Measurements from ENCODE around the gene NUBP2. TPM values are rescaled to one million over a fixed set of nuclear protein-coding genes. Genes with fewer than 3 reads are reported as not detected.
A peak's percentile ranks its signal among the peaks of the same experiment; 100 is the strongest.

The NUBP2 gene
- total RNA-seq, 1 experiment from 2014 or later, result 103 TPM

DNA sequence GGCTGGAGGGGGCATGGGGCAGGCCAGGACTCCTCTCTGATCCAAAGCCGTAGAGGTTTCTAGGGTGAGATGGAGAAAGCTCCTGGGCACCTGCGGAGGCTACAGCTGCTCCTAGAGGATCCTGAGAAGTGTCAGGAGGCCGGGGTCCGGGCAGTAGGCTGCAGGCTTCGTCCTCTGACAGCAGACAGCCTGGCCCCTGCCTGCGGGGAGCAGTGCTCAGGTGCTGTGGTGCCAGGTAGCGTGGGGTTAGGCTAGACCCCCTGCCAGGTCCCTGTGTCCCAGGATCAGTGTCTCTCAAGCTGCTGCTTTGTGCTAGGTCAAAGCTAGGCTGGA, 8.3 kb upstream of the NUBP2 start (continued):
- TF ChIP-seq, protein P1, sequence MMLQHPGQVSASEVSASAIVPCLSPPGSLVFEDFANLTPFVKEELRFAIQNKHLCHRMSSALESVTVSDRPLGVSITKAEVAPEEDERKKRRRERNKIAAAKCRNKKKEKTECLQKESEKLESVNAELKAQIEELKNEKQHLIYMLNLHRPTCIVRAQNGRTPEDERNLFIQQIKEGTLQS (IDR thresholded peaks at IDR 0.05), result no peak
- TF ChIP-seq ZNF274 (IDR thresholded peaks at IDR 0.05; ENCODE audit: low read depth, low read length) (no peak), EZH2phosphoT487 (IDR thresholded peaks at IDR 0.05; ENCODE audit: borderline replicate concordance) (no peak), POLR2AphosphoS5 (IDR thresholded peaks at IDR 0.05; ENCODE audit: low read depth, low read length) (no peak), CBX3 (IDR thresholded peaks at IDR 0.05; ENCODE audit: low read depth) (no peak)
- TF ChIP-seq, protein P2, sequence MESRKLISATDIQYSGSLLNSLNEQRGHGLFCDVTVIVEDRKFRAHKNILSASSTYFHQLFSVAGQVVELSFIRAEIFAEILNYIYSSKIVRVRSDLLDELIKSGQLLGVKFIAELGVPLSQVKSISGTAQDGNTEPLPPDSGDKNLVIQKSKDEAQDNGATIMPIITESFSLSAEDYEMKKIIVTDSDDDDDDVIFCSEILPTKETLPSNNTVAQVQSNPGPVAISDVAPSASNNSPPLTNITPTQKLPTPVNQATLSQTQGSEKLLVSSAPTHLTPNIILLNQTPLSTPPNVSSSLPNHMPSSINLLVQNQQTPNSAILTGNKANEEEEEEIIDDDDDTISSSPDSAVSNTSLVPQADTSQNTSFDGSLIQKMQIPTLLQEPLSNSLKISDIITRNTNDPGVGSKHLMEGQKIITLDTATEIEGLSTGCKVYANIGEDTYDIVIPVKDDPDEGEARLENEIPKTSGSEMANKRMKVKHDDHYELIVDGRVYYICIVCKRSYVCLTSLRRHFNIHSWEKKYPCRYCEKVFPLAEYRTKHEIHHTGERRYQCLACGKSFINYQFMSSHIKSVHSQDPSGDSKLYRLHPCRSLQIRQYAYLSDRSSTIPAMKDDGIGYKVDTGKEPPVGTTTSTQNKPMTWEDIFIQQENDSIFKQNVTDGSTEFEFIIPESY (IDR thresholded peaks at IDR 0.05; ENCODE audit: extremely low read depth, insufficient replicate concordance, low read length), result no peak

DNA sequence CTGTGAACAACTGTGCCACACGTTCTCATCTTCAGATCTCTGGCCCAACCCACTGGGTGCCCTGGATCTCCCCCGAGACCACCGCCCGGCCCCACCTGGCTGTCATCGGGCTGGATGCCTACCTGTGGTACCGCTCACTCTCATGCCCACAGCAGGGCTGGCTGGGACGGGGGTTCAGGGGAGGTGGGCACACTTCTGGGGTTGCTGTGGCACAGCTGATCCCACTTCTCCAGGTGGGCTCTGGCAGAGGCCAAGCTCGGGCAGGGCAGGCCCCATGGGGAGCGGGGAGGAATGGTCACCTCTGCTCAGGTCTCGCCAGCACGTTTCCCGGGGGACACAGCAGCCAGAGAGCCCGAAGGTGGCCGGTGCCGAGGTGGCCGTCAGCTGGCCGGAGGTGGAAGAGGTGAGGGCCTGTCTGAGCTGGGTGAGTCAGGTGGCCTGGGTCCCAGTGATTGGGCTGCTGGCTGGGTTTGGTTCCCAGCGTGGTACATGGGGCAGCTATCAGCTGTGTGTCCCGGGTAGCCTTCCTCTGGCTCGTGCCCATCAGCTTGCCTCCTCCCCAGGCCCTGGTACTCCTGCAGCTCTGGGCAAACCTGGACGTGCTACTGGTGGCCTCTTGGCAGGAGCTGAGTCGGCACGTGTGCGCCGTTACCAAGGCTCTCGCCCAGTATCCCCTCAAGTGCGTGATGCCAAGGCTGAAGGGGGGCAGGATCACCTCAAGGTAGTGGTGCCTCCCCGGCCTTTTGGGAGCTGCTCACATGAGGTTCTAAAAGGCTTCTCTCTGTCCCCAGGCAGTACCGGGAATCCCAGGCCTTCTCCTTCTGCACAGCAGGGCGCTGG, 7.5 kb upstream of the NUBP2 start:
- no peak for ATAC-seq
- no TSS peak for BruUV-seq (replicated peaks)
- Histone ChIP-seq H3K9me2 (ENCODE audit: insufficient read depth) (no peaks in the 10 kb centered on the region), H3K27ac (ENCODE audit: low read depth, low read length) (peak overlapping the region; percentile 95; the same call in 1 of the 2 replicates), H2AFZ (ENCODE audit: low read depth, low read length, poor library complexity, severe bottlenecking) (no peak overlapping the region), H3K4me3 (replicated peaks in 1 of 2; ENCODE audit: low read depth in 1 of 2, low read length in 2 of 2) (no peak overlapping the region), H3K79me2 (ENCODE audit: insufficient read depth, low read length) (peaks cover 48% of the 10 kb centered on the region), H3K27me3 (ENCODE audit: insufficient read depth, low read length) (no peaks in the 10 kb centered on the region), H3K4me1 (ENCODE audit: control insufficient read depth in 1 of 2, insufficient read depth in 2 of 2, low read length in 2 of 2) (peaks cover 6 to 17% of the 10 kb centered on the region in 2 experiments), H3K9ac (ENCODE audit: low read length) (no peak overlapping the region), H3K4me2 (ENCODE audit: low read length) (no peak overlapping the region), H4K20me1 (ENCODE audit: insufficient read depth) (no peaks in the 10 kb centered on the region; the same call in 1 of the 2 replicates), H3K9me3 (ENCODE audit: control insufficient read depth in 1 of 2, insufficient read depth in 1 of 2, low read depth in 1 of 2, low read length in 2 of 2) (no peaks in the 10 kb centered on the region), H3K36me3 (ENCODE audit: control insufficient read depth in 1 of 2, insufficient read depth in 2 of 2, low read length in 2 of 2) (peaks cover 0 to 8% of the 10 kb centered on the region in 2 experiments; a peak in 3 of 4 replicates)
- no peak for DNase-seq (ENCODE audit: low read depth, low spot score)
- ChIA-PET CTCF (interaction anchor here (1.3 to 1.7 kb wide), 2 partner anchors 7 to 69 kb away, joined by 3 to 9 read pairs; partner anchors contain the start of genes MAPK8IP3, NUBP2 and SPSB3), RAD21 (ENCODE audit: low non-redundant PET in 1 of 2, low total read pairs in 2 of 2, uncharacterized antibody in 2 of 2, unreplicated experiment in 2 of 2) (no interaction called here), POLR2A (no interaction called here)
- intact Hi-C loops (cut with micrococcal nuclease), result no loop called here
- no peak for TF ChIP-seq SP1 (IDR thresholded peaks at IDR 0.05; ENCODE audit: low read depth)
- TF ChIP-seq JUND (IDR thresholded peaks at IDR 0.05), result no peak
- no peak for TF ChIP-seq ZFX (IDR thresholded peaks at IDR 0.05)
- TF ChIP-seq YY1 (IDR thresholded peaks at IDR 0.05; ENCODE audit: extremely low read depth, insufficient replicate concordance, low read depth, low read length), result no peak
- no peak for TF ChIP-seq TCF7L2 (IDR thresholded peaks at IDR 0.05; ENCODE audit: borderline replicate concordance, extremely low read depth, insufficient read depth, insufficient read length)
- TF ChIP-seq RAD21 (IDR thresholded peaks at IDR 0.05; ENCODE audit: low read depth), result no peak
- TF ChIP-seq, protein P3, sequence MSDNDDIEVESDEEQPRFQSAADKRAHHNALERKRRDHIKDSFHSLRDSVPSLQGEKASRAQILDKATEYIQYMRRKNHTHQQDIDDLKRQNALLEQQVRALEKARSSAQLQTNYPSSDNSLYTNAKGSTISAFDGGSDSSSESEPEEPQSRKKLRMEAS (IDR thresholded peaks at IDR 0.05), result no peak
- TF ChIP-seq ZNF274 (IDR thresholded peaks at IDR 0.05; ENCODE audit: low read depth, low read length), result no peak
- TF ChIP-seq POLR2A (IDR thresholded peaks at IDR 0.05; ENCODE audit: borderline replicate concordance, extremely low read depth, insufficient read depth, insufficient read length), result no peak
- TF ChIP-seq POLR2AphosphoS5 (IDR thresholded peaks at IDR 0.05; ENCODE audit: low read depth, low read length), result no peak
- TF ChIP-seq FOSL1 (IDR thresholded peaks at IDR 0.05; ENCODE audit: low read depth), result no peak
- TF ChIP-seq, protein P4, sequence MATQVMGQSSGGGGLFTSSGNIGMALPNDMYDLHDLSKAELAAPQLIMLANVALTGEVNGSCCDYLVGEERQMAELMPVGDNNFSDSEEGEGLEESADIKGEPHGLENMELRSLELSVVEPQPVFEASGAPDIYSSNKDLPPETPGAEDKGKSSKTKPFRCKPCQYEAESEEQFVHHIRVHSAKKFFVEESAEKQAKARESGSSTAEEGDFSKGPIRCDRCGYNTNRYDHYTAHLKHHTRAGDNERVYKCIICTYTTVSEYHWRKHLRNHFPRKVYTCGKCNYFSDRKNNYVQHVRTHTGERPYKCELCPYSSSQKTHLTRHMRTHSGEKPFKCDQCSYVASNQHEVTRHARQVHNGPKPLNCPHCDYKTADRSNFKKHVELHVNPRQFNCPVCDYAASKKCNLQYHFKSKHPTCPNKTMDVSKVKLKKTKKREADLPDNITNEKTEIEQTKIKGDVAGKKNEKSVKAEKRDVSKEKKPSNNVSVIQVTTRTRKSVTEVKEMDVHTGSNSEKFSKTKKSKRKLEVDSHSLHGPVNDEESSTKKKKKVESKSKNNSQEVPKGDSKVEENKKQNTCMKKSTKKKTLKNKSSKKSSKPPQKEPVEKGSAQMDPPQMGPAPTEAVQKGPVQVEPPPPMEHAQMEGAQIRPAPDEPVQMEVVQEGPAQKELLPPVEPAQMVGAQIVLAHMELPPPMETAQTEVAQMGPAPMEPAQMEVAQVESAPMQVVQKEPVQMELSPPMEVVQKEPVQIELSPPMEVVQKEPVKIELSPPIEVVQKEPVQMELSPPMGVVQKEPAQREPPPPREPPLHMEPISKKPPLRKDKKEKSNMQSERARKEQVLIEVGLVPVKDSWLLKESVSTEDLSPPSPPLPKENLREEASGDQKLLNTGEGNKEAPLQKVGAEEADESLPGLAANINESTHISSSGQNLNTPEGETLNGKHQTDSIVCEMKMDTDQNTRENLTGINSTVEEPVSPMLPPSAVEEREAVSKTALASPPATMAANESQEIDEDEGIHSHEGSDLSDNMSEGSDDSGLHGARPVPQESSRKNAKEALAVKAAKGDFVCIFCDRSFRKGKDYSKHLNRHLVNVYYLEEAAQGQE (IDR thresholded peaks at IDR 0.05; ENCODE audit: low read depth), result no peak
- no peak for TF ChIP-seq EZH2 (IDR thresholded peaks at IDR 0.05)
- no peak for TF ChIP-seq EGR1 (IDR thresholded peaks at IDR 0.05; ENCODE audit: low read depth)
- TF ChIP-seq, protein P1 (IDR thresholded peaks at IDR 0.05), result no peak
- no peak for TF ChIP-seq SIN3A (IDR thresholded peaks at IDR 0.05; ENCODE audit: low read depth)
